Measurements from ENCODE around the gene CUL7. TPM values are rescaled to one million over a fixed set of nuclear protein-coding genes. Genes with fewer than 3 reads are reported as not detected.

CUL7 gene
- total and polyA plus RNA-seq, 9 of the 15 experiments (the other 6 are each of a cell fraction or from before 2014, with no cell fraction given), result 0.44 to 20.1 (median 8.6) TPM

DNA sequence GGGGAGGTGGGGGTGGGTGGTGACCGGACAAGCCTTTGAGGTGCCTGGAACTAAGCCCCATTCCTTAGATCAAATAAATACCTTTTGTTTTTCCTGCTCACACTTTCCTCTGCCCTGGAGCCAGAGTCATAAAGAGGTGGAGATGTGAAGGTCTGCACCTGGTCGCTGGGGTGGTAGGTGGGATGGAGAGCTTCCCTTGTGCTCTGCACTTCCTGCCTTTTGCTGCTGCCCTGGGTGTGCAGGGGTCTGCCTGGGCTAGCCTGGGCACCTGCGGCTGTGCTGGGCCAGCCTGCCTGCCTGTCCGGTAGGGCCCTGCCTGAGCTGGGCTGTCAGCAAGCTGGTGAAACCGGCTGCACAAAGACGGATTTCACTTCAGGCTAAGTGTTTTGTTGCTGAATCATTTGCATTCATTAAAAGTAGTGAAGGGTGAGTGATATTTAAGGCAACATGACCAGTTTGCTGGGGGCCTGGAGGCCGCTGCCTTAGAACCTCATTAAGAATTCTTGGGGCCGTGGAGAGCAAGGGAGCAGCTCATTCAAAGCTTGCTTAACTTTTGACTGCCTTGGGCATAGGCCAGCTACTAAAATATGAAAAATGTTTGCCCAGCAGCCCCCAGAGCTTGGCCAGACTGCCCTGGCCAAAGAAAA, 42.9 kb upstream of the CUL7 start (continued):
- TF ChIP-seq, protein P1, sequence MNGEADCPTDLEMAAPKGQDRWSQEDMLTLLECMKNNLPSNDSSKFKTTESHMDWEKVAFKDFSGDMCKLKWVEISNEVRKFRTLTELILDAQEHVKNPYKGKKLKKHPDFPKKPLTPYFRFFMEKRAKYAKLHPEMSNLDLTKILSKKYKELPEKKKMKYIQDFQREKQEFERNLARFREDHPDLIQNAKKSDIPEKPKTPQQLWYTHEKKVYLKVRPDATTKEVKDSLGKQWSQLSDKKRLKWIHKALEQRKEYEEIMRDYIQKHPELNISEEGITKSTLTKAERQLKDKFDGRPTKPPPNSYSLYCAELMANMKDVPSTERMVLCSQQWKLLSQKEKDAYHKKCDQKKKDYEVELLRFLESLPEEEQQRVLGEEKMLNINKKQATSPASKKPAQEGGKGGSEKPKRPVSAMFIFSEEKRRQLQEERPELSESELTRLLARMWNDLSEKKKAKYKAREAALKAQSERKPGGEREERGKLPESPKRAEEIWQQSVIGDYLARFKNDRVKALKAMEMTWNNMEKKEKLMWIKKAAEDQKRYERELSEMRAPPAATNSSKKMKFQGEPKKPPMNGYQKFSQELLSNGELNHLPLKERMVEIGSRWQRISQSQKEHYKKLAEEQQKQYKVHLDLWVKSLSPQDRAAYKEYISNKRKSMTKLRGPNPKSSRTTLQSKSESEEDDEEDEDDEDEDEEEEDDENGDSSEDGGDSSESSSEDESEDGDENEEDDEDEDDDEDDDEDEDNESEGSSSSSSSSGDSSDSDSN (IDR thresholded peaks at IDR 0.05; ENCODE audit: borderline replicate concordance in 1 of 2, low read depth in 2 of 2, low read length in 2 of 2), result no peak
- 0 out of 2 replicates have a peak, but pooled peaks have one; percentile 31 for TF ChIP-seq ZFX (CRISPR knock-in tag; IDR thresholded peaks at IDR 0.05)
- no peak for TF ChIP-seq NR2C2 (CRISPR knock-in tag; IDR thresholded peaks at IDR 0.05)
- no peak for TF ChIP-seq NR2C2 (tag; IDR thresholded peaks at IDR 0.05)
- TF ChIP-seq HNRNPUL1 (IDR thresholded peaks at IDR 0.05; ENCODE audit: low read length), result no peak
- no peak for TF ChIP-seq RAD21 (CRISPR knock-in tag; conservative IDR thresholded peaks at IDR 0.05 in 1 of 2, IDR thresholded peaks at IDR 0.05 in 1 of 2)
- TF ChIP-seq EZH2 (IDR thresholded peaks at IDR 0.05; ENCODE audit: borderline replicate concordance, low read depth, low read length), result no peak
- TF ChIP-seq BDP1 (IDR thresholded peaks at IDR 0.05; ENCODE audit: insufficient read depth, insufficient read length), result no peak
- TF ChIP-seq MAFF (IDR thresholded peaks at IDR 0.05; ENCODE audit: low read length), result peak; percentile 27; the same call in 1 of the 2 replicates
- no peak for TF ChIP-seq SAFB (IDR thresholded peaks at IDR 0.05; ENCODE audit: borderline replicate concordance, low read depth, low read length)
- TF ChIP-seq MAFK (IDR thresholded peaks at IDR 0.05; ENCODE audit: low read length), result peak; percentile 52
- TF ChIP-seq ZNF239 (CRISPR knock-in tag; IDR thresholded peaks at IDR 0.05), result no peak
- no peak for TF ChIP-seq SIN3A (IDR thresholded peaks at IDR 0.05; ENCODE audit: borderline replicate concordance in 2 of 2, control insufficient read depth in 1 of 2, low read depth in 2 of 2, low read length in 2 of 2)
- TF ChIP-seq, protein P2, sequence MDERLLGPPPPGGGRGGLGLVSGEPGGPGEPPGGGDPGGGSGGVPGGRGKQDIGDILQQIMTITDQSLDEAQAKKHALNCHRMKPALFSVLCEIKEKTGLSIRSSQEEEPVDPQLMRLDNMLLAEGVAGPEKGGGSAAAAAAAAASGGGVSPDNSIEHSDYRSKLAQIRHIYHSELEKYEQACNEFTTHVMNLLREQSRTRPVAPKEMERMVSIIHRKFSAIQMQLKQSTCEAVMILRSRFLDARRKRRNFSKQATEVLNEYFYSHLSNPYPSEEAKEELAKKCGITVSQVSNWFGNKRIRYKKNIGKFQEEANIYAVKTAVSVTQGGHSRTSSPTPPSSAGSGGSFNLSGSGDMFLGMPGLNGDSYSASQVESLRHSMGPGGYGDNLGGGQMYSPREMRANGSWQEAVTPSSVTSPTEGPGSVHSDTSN (CRISPR knock-in tag; IDR thresholded peaks at IDR 0.05; ENCODE audit: low read depth), result no peak
- TF ChIP-seq, protein P2 (tag; conservative IDR thresholded peaks at IDR 0.05; ENCODE audit: low read depth), result peak; percentile 48; the same call in 1 of the 2 replicates
- TF ChIP-seq, protein P3, sequence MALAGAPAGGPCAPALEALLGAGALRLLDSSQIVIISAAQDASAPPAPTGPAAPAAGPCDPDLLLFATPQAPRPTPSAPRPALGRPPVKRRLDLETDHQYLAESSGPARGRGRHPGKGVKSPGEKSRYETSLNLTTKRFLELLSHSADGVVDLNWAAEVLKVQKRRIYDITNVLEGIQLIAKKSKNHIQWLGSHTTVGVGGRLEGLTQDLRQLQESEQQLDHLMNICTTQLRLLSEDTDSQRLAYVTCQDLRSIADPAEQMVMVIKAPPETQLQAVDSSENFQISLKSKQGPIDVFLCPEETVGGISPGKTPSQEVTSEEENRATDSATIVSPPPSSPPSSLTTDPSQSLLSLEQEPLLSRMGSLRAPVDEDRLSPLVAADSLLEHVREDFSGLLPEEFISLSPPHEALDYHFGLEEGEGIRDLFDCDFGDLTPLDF (CRISPR knock-in tag; IDR thresholded peaks at IDR 0.05), result no peak
- TF ChIP-seq SRSF7 (optimal IDR thresholded peaks at IDR 0.05; ENCODE audit: low read depth, low read length), result no peak
- no peak for TF ChIP-seq KDM2B (CRISPR knock-in tag; IDR thresholded peaks at IDR 0.05)
- TF ChIP-seq MEF2D (tag; conservative IDR thresholded peaks at IDR 0.05; ENCODE audit: low read depth), result no peak
- TF ChIP-seq LEF1 (IDR thresholded peaks at IDR 0.05), result no peak
- TF ChIP-seq, protein P4, sequence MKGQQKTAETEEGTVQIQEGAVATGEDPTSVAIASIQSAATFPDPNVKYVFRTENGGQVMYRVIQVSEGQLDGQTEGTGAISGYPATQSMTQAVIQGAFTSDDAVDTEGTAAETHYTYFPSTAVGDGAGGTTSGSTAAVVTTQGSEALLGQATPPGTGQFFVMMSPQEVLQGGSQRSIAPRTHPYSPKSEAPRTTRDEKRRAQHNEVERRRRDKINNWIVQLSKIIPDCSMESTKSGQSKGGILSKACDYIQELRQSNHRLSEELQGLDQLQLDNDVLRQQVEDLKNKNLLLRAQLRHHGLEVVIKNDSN (CRISPR knock-in tag; IDR thresholded peaks at IDR 0.05), result no peak
- peak; percentile 87 for TF ChIP-seq C11orf30 (IDR thresholded peaks at IDR 0.05; ENCODE audit: low read depth)
- no peak for TF ChIP-seq POLR2A (conservative IDR thresholded peaks at IDR 0.05)
